Coronary artery (tissue), 2 donors: ENCODE results near the gene CRACR2A.

Source experiments
- DNase-seq: peaks from one replicate; pipeline ENCODE4 v3.0.0-alpha.2; 2017; ENCODE audit warnings: low spot score
- H3K27ac ChIP-seq, 2 donors: fragments of 200-600 bp; sonication (generic); one replicate each; pipeline ENCODE4 v1.5.1; 2016 to 2019
- H3K4me3 ChIP-seq: fragments of 200-600 bp; sonication (generic); 2 replicates; pipeline ENCODE4 v1.5.1; 2016; ENCODE audit warnings: mild to moderate bottlenecking, moderate library complexity
- TF ChIP-seq, protein P1 (sequence below): fragments of 200-600 bp; sonication (generic); IDR thresholded peaks from one replicate; pipeline ENCODE4 v1.5.1; 2019; ENCODE audit warnings: antibody characterized with exemption

The CRACR2A gene, protein sequence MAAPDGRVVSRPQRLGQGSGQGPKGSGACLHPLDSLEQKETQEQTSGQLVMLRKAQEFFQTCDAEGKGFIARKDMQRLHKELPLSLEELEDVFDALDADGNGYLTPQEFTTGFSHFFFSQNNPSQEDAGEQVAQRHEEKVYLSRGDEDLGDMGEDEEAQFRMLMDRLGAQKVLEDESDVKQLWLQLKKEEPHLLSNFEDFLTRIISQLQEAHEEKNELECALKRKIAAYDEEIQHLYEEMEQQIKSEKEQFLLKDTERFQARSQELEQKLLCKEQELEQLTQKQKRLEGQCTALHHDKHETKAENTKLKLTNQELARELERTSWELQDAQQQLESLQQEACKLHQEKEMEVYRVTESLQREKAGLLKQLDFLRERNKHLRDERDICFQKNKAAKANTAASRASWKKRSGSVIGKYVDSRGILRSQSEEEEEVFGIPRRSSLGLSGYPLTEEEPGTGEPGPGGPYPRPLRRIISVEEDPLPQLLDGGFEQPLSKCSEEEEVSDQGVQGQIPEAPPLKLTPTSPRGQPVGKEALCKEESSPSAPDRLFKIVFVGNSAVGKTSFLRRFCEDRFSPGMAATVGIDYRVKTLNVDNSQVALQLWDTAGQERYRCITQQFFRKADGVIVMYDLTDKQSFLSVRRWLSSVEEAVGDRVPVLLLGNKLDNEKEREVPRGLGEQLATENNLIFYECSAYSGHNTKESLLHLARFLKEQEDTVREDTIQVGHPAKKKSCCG

GRCh38 chr12:3752741-3753486 is at the start of gene CRACR2A:
Gene CRACR2A, minus strand, starts transcription at chr12:3753109. Its CDS starts 56,110 bp downstream, at chr12:3696999.
- peak within 1 kb of the TSS in 1 of 2 donors; percentile 85 for H3K27ac ChIP-seq
- DNase-seq = no peak
- TF ChIP-seq, protein P1, sequence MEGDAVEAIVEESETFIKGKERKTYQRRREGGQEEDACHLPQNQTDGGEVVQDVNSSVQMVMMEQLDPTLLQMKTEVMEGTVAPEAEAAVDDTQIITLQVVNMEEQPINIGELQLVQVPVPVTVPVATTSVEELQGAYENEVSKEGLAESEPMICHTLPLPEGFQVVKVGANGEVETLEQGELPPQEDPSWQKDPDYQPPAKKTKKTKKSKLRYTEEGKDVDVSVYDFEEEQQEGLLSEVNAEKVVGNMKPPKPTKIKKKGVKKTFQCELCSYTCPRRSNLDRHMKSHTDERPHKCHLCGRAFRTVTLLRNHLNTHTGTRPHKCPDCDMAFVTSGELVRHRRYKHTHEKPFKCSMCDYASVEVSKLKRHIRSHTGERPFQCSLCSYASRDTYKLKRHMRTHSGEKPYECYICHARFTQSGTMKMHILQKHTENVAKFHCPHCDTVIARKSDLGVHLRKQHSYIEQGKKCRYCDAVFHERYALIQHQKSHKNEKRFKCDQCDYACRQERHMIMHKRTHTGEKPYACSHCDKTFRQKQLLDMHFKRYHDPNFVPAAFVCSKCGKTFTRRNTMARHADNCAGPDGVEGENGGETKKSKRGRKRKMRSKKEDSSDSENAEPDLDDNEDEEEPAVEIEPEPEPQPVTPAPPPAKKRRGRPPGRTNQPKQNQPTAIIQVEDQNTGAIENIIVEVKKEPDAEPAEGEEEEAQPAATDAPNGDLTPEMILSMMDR = no peak
- peak within 1 kb of the TSS; percentile 77 for H3K4me3 ChIP-seq

DNA sequence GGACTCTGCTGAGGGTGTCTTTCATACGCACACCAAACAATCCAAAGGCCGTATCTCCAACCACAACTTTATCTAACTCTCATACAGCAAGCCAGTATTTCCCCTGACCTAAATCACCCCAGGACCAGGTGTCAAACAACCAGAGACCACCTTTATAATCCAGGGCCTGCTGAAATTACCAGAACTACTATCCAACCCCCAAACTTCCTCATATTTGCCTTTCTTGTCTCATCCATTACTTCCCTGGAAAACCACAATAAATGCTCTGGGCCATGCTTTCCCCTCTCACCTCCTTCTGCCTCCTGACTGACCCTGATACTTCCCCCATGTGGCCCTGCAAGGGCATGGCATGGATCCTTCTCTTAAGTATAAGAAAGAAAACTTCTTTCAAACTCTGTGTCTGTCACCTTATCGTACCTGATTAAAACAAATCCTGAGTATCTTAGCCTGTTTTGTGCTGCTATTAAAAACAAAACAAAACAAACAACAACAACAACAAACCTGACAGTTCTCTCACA is 44.7 kb upstream of the CRACR2A start:
- Histone ChIP-seq H3K4me3 (no peak overlapping the region), H3K27ac (no peak overlapping the region)
- DNase-seq = no peak
- TF ChIP-seq, protein P1 = no peak

GRCh38 chr12:3795492-3796133 is 42.7 kb upstream of the CRACR2A start:
- DNase-seq = no peak
- H3K4me3 ChIP-seq = no peak overlapping the region
- no peak overlapping the region for H3K27ac ChIP-seq
- TF ChIP-seq, protein P1 = no peak

DNA sequence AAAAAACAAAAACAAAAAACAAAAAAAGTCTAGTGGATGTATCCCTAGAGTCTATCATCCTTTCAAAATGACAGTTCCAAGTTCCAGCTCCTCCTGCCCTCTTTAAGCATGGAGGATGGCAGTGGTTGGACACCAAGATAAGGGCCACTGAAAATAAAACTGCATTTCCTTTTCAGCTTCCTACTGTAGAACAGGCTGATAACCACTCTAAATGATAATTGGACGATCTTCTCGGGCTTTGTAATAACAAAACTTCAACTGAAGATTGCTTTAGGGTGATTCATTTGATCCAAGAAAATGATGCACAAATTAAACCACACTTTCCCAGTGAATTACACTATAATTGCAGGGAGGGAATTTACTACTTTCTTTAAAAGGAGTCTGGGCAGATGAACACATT is 42.2 kb upstream of the CRACR2A start:
- Histone ChIP-seq H3K4me3 (no peak overlapping the region), H3K27ac (no peak overlapping the region)
- TF ChIP-seq, protein P1 = no peak
- DNase-seq = no peak

DNA sequence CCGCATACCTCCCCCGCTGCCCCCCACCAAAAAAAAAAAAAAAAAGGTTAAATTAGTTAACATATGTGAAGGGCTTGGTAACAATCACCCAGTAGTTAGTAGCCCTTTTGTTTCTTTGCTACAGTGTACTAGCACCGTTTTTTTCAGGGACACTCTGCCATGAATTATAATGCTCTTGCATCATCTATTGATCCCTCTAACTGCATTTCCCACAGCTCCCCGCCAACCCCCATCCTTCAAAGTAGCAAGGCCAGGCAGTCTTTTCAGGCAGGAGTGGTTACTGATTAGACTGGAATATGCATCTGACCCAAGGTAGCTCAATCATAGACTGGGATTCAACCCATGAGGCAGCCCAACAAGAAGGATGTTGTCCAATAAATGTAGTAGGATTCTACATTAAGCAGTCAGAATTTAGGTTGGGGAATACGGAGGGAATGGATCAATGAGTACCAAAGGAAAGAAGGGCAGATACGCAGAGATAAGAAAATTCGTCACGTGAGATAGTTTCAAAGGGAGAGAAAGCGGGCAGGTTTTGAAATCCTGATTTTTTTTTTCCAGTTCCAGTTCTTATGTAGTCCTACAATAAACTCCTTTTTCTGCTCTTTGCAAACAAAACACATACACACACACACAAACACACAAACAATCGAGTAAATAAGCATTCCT is 39.8 kb upstream of the CRACR2A start:
- no peak for DNase-seq
- H3K27ac ChIP-seq = no peak overlapping the region
- no peak overlapping the region for H3K4me3 ChIP-seq
- TF ChIP-seq, protein P1 = no peak

DNA sequence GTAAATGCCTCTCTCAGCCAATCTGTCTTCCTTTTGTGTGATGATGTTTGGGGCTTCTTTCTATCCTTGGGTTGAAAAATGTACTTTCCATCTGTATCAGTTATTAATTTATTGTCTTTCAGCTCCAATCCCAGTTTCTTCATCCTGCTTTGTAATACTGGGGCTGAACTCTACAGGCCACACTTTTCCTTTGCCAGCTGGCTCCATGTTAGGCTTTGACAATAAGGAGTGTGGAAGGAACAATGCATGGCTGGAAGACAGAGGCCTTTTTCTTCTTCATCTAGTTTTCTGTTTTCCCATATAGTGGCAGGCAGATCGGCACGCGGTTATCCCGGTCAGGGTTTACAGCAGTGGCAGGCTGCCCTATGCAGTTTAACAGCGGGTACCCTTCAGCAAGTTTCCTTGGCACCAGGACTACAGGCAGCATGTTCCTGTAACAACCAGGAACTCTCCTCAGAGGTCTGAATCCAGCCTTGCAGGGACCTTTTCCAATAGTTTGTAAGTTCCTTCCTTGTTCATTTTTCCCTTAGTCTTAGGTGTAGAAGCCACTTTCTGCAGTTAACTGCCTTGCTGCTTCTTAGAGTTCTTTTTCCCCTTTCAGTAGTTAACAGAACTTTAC is 38.5 kb upstream of the CRACR2A start:
- TF ChIP-seq, protein P1 = no peak

More for the DNA sequence above, 38.5 kb upstream of the CRACR2A start:
- Histone ChIP-seq H3K27ac (no peak overlapping the region), H3K4me3 (no peak overlapping the region)
- no peak for DNase-seq
